ENCODE data around the gene SYPL1. TPM values are rescaled to one million over a fixed set of nuclear protein-coding genes. Genes with fewer than 3 reads are reported as not detected.

Gene SYPL1
- total RNA-seq, 1 experiment from 2014 or later: 76.4 TPM

DNA sequence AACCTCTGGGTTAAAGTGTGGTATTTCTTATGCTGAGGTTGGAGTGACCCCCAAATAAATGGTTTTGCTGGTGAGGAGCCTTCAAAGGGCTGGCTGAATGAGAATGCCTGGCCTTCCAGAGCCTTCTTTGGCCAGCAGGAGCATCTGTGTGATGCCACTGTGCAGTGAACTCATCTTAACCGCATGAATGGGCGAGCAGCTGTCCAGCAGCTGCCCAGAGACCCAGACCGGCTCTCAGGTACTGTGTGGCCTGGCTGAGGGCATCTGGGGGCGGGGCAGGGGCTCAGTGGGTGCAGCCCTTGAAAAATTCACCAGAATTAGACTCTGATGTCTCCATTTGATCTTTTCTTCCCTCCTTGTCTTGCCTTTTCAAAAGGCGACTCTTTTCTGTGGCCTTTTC is 59.0 kb downstream of the SYPL1 start:
- no peak overlapping the region for H3K4me3 ChIP-seq (ENCODE audit: low read depth, low read length, poor library complexity, severe bottlenecking)
- POLR2A ChIA-PET (ENCODE audit: low non-redundant PET): no interaction called here
- DNase-seq (ENCODE audit: low spot score): no peak
- H3K9me3 ChIP-seq (ENCODE audit: low read depth, low read length, poor library complexity, severe bottlenecking): no peaks in the 10 kb centered on the region
- intact Hi-C loops (cut with micrococcal nuclease; ENCODE audit: unreplicated experiment): no loop called here
- no peaks in the 10 kb centered on the region for H3K36me3 ChIP-seq (ENCODE audit: insufficient read depth, low read length, poor library complexity, severe bottlenecking)
- TF ChIP-seq EZH2 (IDR thresholded peaks at IDR 0.05; ENCODE audit: borderline replicate concordance, low read depth, low read length, poor library complexity, severe bottlenecking) (no peak), CTCF (conservative IDR thresholded peaks at IDR 0.05; ENCODE audit: low read depth, low read length) (no peak)
- no peak overlapping the region for H3K27ac ChIP-seq (ENCODE audit: low read depth, low read length, poor library complexity, severe bottlenecking)
- no TSS peak for BruUV-seq (replicated peaks)
- H3K4me1 ChIP-seq (ENCODE audit: insufficient read depth, low read length, poor library complexity, severe bottlenecking): peaks cover 27% of the 10 kb centered on the region
- CTCF ChIA-PET: no interaction called here
- H3K27me3 ChIP-seq (replicated peaks; ENCODE audit: insufficient read depth, low read depth, low read length, poor library complexity): no peaks in the 10 kb centered on the region

DNA sequence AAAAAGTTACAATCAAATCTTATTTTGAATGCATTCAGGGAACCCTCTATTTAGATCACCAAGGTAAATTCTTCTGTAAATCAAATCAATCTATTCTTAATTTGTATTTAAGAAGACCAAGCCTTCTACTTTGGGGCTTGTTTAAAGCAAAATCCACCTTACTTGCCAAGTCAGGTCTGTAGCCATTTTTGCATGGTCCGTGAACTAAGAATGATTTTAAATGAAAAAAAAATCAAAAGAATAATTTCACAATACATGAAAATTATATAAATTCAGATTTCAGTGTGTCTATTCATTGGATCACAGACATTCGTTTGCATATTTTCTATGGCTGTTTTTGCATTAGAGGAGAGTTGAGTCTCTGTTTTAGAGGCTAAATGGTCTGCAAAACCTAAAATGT is 59.4 kb downstream of the SYPL1 start:
- Histone ChIP-seq H3K27me3 (replicated peaks; ENCODE audit: insufficient read depth, low read depth, low read length, poor library complexity) (no peaks in the 10 kb centered on the region), H3K4me3 (ENCODE audit: low read depth, low read length, poor library complexity, severe bottlenecking) (no peak overlapping the region), H3K4me1 (ENCODE audit: insufficient read depth, low read length, poor library complexity, severe bottlenecking) (peaks cover 27% of the 10 kb centered on the region), H3K27ac (ENCODE audit: low read depth, low read length, poor library complexity, severe bottlenecking) (no peak overlapping the region), H3K36me3 (ENCODE audit: insufficient read depth, low read length, poor library complexity, severe bottlenecking) (no peaks in the 10 kb centered on the region), H3K9me3 (ENCODE audit: low read depth, low read length, poor library complexity, severe bottlenecking) (no peaks in the 10 kb centered on the region)
- ChIA-PET POLR2A (ENCODE audit: low non-redundant PET) (no interaction called here), CTCF (interaction anchor here (0.6 kb wide), 1 partner anchor 155 kb away, joined by 3 read pairs; no protein-coding TSS in a partner anchor)
- TF ChIP-seq EZH2 (IDR thresholded peaks at IDR 0.05; ENCODE audit: borderline replicate concordance, low read depth, low read length, poor library complexity, severe bottlenecking) (no peak), CTCF (conservative IDR thresholded peaks at IDR 0.05; ENCODE audit: low read depth, low read length) (no peak)
- intact Hi-C loops (cut with micrococcal nuclease; ENCODE audit: unreplicated experiment): no loop called here
- no TSS peak for BruUV-seq (replicated peaks)
- DNase-seq (ENCODE audit: low spot score): no peak

- Histone ChIP-seq H3K27ac (ENCODE audit: low read depth, low read length, poor library complexity, severe bottlenecking) (no peak overlapping the region), H3K4me3 (ENCODE audit: low read depth, low read length, poor library complexity, severe bottlenecking) (no peak overlapping the region), H3K36me3 (ENCODE audit: insufficient read depth, low read length, poor library complexity, severe bottlenecking) (no peaks in the 10 kb centered on the region), H3K27me3 (replicated peaks; ENCODE audit: insufficient read depth, low read depth, low read length, poor library complexity) (no peaks in the 10 kb centered on the region), H3K4me1 (ENCODE audit: insufficient read depth, low read length, poor library complexity, severe bottlenecking) (peaks cover 30% of the 10 kb centered on the region), H3K9me3 (ENCODE audit: low read depth, low read length, poor library complexity, severe bottlenecking) (no peaks in the 10 kb centered on the region)
- TF ChIP-seq CTCF (conservative IDR thresholded peaks at IDR 0.05; ENCODE audit: low read depth, low read length) (no peak), EZH2 (IDR thresholded peaks at IDR 0.05; ENCODE audit: borderline replicate concordance, low read depth, low read length, poor library complexity, severe bottlenecking) (no peak)
- no TSS peak for BruUV-seq (replicated peaks)
- intact Hi-C loops (cut with micrococcal nuclease; ENCODE audit: unreplicated experiment): no loop called here
- CTCF ChIA-PET: no interaction called here
- POLR2A ChIA-PET (ENCODE audit: low non-redundant PET): no interaction called here
- DNase-seq (ENCODE audit: low spot score): no peak
Measured at GRCh38 chr7:106050746-106051117, 61.4 kb downstream of the SYPL1 start.
